Transverse colon (tissue), 4 donors: ENCODE results near the gene MCTP2. TPM values are rescaled to one million over a fixed set of nuclear protein-coding genes. Genes with fewer than 3 reads are reported as not detected.
A peak's percentile ranks its signal among the peaks of the same experiment; 100 is the strongest.

Experiments
- DNase-seq: peaks from one replicate; pipeline ENCODE4 v3.0.0-alpha.2; 2019
- H3K27ac ChIP-seq, 4 donors: fragments of 200-600 bp; sonication (generic); 2 replicates each; pipeline ENCODE4 v1.5.1; 2016 to 2018; ENCODE audit warnings: inconsistent platforms in 4 of 4
- H3K27me3 ChIP-seq: fragments of 200-600 bp; sonication (generic); 2 replicates; pipeline ENCODE4 v1.5.1; 2017; ENCODE audit warnings: inconsistent platforms
- H3K36me3 ChIP-seq, 4 donors: fragments of 200-600 bp; sonication (generic); 2 replicates each; pipeline ENCODE4 v1.5.1; 2017 to 2019; ENCODE audit warnings: inconsistent platforms in 4 of 4
- H3K4me1 ChIP-seq, 4 donors: fragments of 200-600 bp; sonication (generic); 2 replicates each; pipeline ENCODE4 v1.5.1; 2017 to 2020; ENCODE audit warnings: inconsistent platforms in 4 of 4
- H3K4me3 ChIP-seq, 4 donors: fragments of 200-600 bp; sonication (generic); 1 replicate in 1 of 4; 2 replicates in 3 of 4; pipeline versions ENCODE4 v1.5.1 to v1.6.1; 2017 to 2019; ENCODE audit warnings: inconsistent platforms in 4 of 4
- H3K9me3 ChIP-seq, 2 donors: fragments of 200-600 bp; sonication (generic); 2 replicates each; pipeline ENCODE4 v1.5.1; 2017 to 2019; ENCODE audit warnings: inconsistent platforms in 2 of 2
- EP300 ChIP-seq: sonication (generic); formaldehyde crosslinking; IDR thresholded peaks from one replicate; pipeline ENCODE4 v1.6.1; 2017; ENCODE audit warnings: antibody characterized with exemption, low read depth
- POLR2A ChIP-seq: fragments of 450-650 bp; IDR thresholded peaks from one replicate; pipeline ENCODE4 v1.6.1; 2016; ENCODE audit warnings: antibody characterized with exemption, mild to moderate bottlenecking, moderate library complexity
- POLR2AphosphoS5 ChIP-seq, 3 donors: sonication (generic); formaldehyde crosslinking; IDR thresholded peaks; one replicate each; pipeline ENCODE4 v1.6.1; 2016; ENCODE audit warnings: antibody characterized with exemption in 3 of 3
- WGBS, 2 donors: methylation state at CpG; one replicate each; pipeline ENCODE4 v1.1.5; 2018; ENCODE audit warnings: low coverage in 1 of 2; 5-methylcytosine and 5-hydroxymethylcytosine counted together
- in situ Hi-C, 4 donors: fragments of 200-750 bp; cut with MboI; loops; one replicate each; pipeline versions ENCODE4 v1.15.0 to v1.15.1; 2017; ENCODE audit warnings: low sequenced_read_pairs in 3 of 4, low pct_ligation_motif_present in 1 of 4, low pct_unique_long_range_greater_than_20kb in 1 of 4
- intact Hi-C: fragments of 100-400 bp; cut with DNase I; formaldehyde crosslinking; loops from one replicate; pipeline ENCODE4 v1.15.1; 2023; ENCODE audit warnings: low total_unique reads
- total RNA-seq, 4 donors: library from RNA; depleted of rRNA; stranded (reverse); fragments of >200 nt; gene quantifications; one replicate each; pipeline ENCODE4 v1.1.0, GENCODE V29; 2016
- TF ChIP-seq, protein P1 (sequence below), 5 experiments: fragments of 200-600 bp in 3 of 5; fragments of 450-650 bp in 2 of 5; sonication (generic) in 3 of 5; IDR thresholded peaks; 1 replicate in 2 of 5; 2 replicates in 3 of 5; pipeline ENCODE4 v1.5.1; 2016 to 2017; ENCODE audit warnings: antibody characterized with exemption in 5 of 5, inconsistent platforms in 3 of 5, mild to moderate bottlenecking in 2 of 5, moderate library complexity in 1 of 5

Gene MCTP2
- total RNA-seq, 4 donors from 2014 or later, result 108 to 409 (median 144) TPM

DNA sequence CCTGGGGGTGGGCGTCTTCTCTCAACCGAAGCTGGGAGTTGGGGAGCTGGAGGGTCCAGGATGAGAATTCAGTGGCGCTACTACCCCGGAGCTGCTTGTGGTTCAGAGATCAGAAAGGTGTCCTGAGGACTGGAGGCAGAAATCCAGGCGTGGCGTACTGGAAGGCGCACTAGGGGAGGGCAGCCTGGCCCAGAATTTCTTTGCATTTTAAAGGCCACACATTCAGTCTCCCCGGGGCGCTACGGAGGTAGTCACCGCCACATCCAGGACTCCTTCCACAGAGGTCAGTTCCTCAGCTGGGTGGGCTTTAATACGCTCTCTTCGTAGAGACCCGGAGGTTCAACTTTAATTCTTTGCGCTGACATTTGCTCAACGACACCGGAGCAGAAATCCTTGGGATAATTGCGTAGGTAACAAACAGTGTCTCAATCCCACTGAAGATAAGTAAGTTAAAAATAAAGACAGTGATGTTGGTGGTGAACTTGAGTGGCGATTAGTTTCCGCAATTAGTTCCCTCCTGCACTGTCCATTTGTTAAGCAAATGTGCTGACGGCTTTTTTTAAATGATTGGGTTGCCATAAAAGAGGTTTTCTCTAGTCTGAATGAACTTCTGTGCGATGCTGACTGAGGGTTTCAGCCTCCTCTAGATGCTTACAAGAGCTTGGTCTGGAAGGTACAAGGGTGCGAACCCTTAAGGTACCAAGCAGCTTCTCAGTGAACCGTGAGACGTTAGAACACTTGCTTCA lies 535 bp downstream of the MCTP2 start:
- Histone ChIP-seq H3K9me3 (no peaks in the 10 kb centered on the region), H3K27ac (peak overlapping the region; percentile 88 to 94 (median 90)), H3K4me3 (peak overlapping the region; percentile 34 to 81 (median 67)), H3K36me3 (no peaks in the 10 kb centered on the region), H3K4me1 (peaks cover 0 to 53% (median 30%) of the 10 kb centered on the region in 4 donors), H3K27me3 (no peaks in the 10 kb centered on the region)
- DNase-seq, result peak; percentile 49
- TF ChIP-seq, protein P1, sequence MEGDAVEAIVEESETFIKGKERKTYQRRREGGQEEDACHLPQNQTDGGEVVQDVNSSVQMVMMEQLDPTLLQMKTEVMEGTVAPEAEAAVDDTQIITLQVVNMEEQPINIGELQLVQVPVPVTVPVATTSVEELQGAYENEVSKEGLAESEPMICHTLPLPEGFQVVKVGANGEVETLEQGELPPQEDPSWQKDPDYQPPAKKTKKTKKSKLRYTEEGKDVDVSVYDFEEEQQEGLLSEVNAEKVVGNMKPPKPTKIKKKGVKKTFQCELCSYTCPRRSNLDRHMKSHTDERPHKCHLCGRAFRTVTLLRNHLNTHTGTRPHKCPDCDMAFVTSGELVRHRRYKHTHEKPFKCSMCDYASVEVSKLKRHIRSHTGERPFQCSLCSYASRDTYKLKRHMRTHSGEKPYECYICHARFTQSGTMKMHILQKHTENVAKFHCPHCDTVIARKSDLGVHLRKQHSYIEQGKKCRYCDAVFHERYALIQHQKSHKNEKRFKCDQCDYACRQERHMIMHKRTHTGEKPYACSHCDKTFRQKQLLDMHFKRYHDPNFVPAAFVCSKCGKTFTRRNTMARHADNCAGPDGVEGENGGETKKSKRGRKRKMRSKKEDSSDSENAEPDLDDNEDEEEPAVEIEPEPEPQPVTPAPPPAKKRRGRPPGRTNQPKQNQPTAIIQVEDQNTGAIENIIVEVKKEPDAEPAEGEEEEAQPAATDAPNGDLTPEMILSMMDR (IDR thresholded peaks at IDR 0.05), result no peak
- TF ChIP-seq POLR2AphosphoS5 (IDR thresholded peaks at IDR 0.05), result no peak
- TF ChIP-seq EP300, result no peak
- TF ChIP-seq POLR2A, result no peak
- in situ Hi-C loops (no loop called here), intact Hi-C loops (loop anchor here (1.0 kb wide), 1 partner anchor 38 kb away; no protein-coding TSS in a partner anchor)
- WGBS, 2 donors, result 10 to 11% methylated on average over 12 to 25 of the region's 25 CpGs

DNA sequence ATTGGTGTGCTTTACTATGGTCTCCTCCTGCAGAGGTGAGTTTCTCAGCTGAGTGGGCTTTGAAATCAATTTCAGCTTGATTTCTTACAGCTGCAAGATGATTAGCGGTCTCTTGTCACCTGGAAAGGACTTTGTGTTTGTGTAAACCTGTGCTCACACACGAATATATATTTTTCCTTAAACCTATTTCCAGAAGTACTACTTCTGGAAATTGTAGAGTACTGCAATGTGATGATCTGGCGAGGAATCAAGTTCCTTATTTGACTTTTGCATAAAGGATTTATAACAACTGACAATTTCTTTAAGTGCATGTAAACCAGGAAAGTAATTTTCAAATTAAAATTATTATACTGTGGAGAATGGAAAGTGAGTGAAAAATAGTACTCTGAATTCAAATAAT lies 2.1 kb downstream of the MCTP2 start:
- TF ChIP-seq POLR2A (no peak), EP300 (no peak), POLR2AphosphoS5 (IDR thresholded peaks at IDR 0.05) (no peak)
- TF ChIP-seq, protein P1 (IDR thresholded peaks at IDR 0.05), result no peak
- WGBS, 2 donors, result 33 to 39% methylated on average over 3 of the region's 3 CpGs
- in situ Hi-C loops, result no loop called here

DNA sequence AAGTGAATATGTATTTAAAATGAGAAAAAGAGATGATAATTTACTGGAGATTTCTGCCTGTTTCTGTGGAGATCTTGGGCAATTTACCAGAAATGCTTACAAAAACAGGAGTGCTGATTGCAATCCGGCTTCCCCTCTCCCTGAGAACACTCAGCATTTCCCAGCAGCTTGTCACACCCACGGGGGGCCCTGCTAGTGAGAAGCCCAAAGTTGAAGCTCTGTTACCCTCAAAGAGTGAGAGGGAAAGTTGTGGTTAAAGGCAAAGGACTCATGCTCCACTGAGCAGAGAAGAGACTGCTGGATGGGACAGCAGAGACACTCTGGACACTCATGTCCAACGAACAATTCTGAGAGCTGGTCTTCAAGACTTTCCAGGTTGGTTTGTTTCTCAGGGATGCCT lies 2.9 kb downstream of the MCTP2 start:
- WGBS, 2 donors, result 32 to 55% methylated on average over 2 to 3 of the region's 3 CpGs
- intact Hi-C loops, result no loop called here
- in situ Hi-C loops, result no loop called here

More for the DNA sequence above, 2.1 kb downstream of the MCTP2 start:
- intact Hi-C loops, result no loop called here
- peaks cover 0 to 65% (median 40%) of the 10 kb centered on the region in 4 donors for H3K4me1 ChIP-seq
- H3K36me3 ChIP-seq, result no peaks in the 10 kb centered on the region
- DNase-seq, result no peak
- no peaks in the 10 kb centered on the region for H3K27me3 ChIP-seq
- H3K9me3 ChIP-seq, result no peaks in the 10 kb centered on the region
- H3K27ac ChIP-seq, result peak overlapping the region; percentile 88 to 94 (median 90)
- peak overlapping the region in 3 of 4 donors; percentile 59 to 81 (median 75) for H3K4me3 ChIP-seq

GRCh38 chr15:94235041-94235440 lies 3.7 kb downstream of the MCTP2 start:
- no peaks in the 10 kb centered on the region for H3K36me3 ChIP-seq
- TF ChIP-seq, protein P1 (IDR thresholded peaks at IDR 0.05), result no peak
- peak overlapping the region in 1 of 4 donors; percentile 88 for H3K27ac ChIP-seq

More for the DNA sequence above, 2.9 kb downstream of the MCTP2 start:
- Histone ChIP-seq H3K27ac (peak overlapping the region; percentile 88 to 94 (median 90)), H3K4me1 (peaks cover 0 to 65% (median 41%) of the 10 kb centered on the region in 4 donors), H3K36me3 (no peaks in the 10 kb centered on the region), H3K9me3 (no peaks in the 10 kb centered on the region), H3K4me3 (peak overlapping the region in 3 of 4 donors; percentile 59 to 81 (median 75)), H3K27me3 (no peaks in the 10 kb centered on the region)
- no peak for TF ChIP-seq POLR2A
- TF ChIP-seq POLR2AphosphoS5 (IDR thresholded peaks at IDR 0.05), result no peak
- TF ChIP-seq EP300, result no peak
- TF ChIP-seq, protein P1 (IDR thresholded peaks at IDR 0.05), result no peak
- no peak for DNase-seq

More at GRCh38 chr15:94235041-94235440, 3.7 kb downstream of the MCTP2 start:
- in situ Hi-C loops, result no loop called here
- DNase-seq, result no peak
- Histone ChIP-seq H3K9me3 (no peaks in the 10 kb centered on the region), H3K4me3 (no peak overlapping the region), H3K27me3 (no peaks in the 10 kb centered on the region), H3K4me1 (peaks cover 0 to 65% (median 40%) of the 10 kb centered on the region in 4 donors)
- intact Hi-C loops, result no loop called here
- WGBS, 2 donors, result 87 to 97% methylated on average over 3 to 14 of the region's 14 CpGs
